Cardiac septum (tissue), 1 donor: Measurements from ENCODE around the gene MYLK2. TPM values are rescaled to one million over a fixed set of nuclear protein-coding genes. Genes with fewer than 3 reads are reported as not detected.

Experiments
- DNase-seq: peaks from one replicate; pipeline ENCODE4 v3.0.0-alpha.2; 2020; ENCODE audit warnings: low spot score
- intact Hi-C: fragments of 100-400 bp; cut with DNase I; formaldehyde crosslinking; loops from one replicate; pipeline ENCODE4 v1.14.0; 2022
- total RNA-seq: library from RNA; stranded (reverse); fragmentation: NEBNext Ultra II Directional; extraction: Animal tissue kit (Norgen Biotek cat#: 25700); gene quantifications from one replicate; pipeline ENCODE4 v1.2.1, GENCODE V29; 2021
- donor health status: DM: no; HTN: no; CAD: no.

MYLK2 gene
- total RNA-seq, 1 donor from 2014 or later = 0.11 TPM

DNA sequence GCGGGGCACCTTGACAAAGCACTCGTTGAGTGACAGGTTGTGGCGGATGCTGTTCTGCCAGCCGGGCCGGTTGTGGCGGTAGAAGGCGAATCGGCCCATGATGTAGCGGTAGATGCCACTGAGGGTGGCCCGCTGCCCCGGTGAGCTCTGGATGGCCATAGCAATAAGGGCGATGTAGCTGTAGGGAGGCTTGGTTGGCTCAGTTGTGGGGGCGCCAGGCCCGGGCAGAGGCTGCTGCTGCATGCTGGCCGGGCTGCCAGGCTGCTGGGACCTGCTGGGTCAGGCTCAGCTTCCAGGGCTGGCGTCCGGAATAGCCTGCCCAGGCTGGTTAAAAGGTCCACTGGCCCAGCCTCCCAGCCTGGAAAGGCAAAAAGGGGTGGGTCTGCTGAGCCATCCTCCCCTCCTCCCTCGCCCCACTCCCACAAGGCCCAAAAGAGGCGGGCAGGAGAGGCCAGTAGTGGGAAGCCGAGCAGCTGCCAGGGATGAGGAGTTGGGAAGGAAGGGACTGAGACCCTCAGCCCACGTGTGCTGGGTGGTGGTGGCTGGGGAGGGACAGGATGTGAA, 26.2 kb downstream of the MYLK2 start, which contains the start of gene FOXS1:
TSS of gene FOXS1 (minus strand) at position 305 of the 564 bp plus-strand sequence. CDS start at position 243, 62 bp downstream.
- intact Hi-C loops = loop anchor here (2.0 kb wide), 1 partner anchor 23 kb away; no protein-coding TSS in a partner anchor
- DNase-seq = peak; percentile 84

DNA sequence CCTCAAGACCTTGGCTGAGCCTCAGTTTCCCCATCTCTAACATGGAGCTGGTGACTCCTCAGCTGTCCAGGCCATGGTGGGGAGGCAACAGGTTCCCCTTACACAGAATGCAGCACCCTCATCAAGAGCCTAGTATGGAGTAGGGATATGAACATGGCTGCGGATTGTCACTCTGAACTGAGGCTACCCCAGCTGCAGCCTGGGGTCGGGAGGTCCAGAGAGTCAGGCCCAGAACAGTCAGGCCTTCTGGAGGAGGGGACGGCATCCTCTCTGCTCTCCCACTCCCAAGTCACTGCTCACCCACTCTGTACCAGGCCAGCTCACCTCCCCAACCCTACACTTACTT, 27.6 kb downstream of the MYLK2 start:
- no peak for DNase-seq
- intact Hi-C loops = no loop called here

DNA sequence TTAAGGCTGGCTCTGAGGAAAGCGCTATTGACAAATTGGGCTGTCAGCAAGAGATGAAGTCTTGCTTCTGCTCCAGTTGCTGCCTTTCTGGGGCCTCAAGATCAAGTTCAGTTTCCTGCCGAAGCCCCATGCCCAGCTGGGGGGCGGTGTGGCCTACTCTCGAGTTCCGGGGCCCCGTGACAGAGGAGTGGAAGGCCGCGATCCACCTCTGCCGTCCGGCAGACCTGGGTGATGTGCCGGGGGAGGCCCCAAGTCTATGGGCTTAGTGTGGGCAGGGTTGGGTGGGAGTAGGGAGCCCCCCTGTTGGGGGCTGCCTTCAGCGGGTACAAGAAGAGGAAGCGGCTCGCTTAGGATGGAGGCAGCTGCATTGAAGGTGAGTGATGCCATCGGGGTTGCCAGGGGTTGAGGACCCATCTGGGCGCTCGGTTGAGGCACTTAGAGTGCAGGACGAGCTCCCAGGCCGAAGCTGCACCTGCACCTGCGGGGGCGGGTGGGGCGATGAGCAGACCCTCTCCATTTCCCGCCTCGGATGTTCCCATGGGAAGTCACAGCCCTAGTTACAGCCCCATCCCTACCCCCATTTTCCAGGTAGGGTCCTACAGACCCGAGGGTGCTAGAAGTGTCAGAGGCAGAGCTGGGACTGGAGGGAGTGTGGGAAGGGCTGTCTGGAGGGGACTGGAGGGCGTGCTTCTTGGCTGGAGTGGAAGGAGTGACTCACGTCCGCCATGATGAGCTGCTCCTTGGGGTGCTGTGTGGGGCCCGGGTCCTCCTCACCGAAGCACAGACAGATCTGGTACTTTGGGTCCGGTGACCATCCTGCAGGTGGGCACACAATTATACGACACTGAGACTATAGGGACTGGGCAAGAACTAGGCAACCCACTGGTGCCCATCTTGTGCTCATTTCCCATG, 29.2 kb downstream of the MYLK2 start:
- no peak for DNase-seq
- intact Hi-C loops = no loop called here

DNA sequence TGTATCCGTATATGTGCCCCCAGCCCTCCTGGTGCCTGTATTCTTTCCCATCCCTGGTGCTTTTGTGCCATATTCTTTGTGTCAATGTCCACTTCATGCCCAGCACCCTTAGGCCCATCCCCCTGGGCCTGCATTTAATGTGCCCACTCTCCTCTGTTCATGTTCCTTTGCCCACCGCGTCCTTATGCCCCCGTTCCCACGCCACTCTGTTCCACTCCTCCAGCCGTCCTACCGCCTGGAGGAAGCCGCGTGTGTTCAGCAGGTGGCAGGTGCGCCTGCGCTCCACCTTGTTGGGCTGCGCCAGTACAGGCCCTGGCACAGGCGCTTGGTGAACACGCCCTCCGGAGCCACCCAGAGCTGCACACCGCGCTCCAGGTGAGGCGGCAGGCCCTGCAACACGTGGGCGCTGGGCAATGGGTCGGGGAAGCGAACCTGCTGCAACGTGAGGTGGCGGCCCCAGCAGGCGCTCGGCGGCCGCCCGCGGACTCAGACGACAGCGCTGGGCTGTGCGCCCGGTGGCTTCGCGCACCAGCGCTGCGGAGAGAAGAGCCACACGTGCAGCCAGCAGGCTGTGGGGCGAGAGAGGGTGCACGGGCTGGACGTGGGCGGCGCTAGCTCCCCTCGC, 30.3 kb downstream of the MYLK2 start:
- no peak for DNase-seq
- intact Hi-C loops = no loop called here

DNA sequence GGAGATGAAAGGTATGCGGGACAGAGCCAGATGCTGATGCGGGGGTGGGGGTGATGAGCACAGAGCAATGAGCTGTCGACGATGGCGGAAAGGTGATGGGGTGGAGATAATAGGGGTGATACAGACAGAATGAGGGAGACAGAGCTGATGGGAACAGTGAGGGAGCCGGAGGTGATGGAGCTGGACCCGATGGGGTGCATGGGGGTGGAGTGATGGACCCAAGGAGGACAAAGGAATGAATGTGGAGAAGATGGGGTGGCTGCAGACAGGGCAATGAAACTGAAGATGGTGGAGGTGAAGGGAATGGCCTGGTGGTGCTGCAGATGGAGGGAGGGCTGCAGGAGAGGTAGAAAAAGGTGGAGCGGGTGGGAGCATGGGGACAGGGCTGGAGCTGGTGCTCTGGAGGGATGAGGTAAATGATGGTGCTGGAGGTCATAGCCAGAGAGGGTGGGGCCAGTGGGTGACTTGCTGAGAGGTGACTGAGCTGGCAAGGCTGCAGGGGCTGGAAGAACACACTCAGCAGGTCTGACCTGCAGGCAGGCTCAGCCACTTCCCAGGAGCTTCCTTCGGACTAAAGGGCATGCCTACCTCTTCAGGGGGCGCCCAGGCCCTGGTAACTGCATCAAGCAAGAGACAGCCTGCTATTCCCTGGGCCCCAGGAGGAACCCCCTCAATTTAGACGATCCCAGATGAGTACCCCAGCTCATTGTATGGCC, 32.2 kb downstream of the MYLK2 start:
- intact Hi-C loops = loop anchor here (5.0 kb wide), 1 partner anchor 241 kb away; no protein-coding TSS in a partner anchor
- DNase-seq = no peak

DNA sequence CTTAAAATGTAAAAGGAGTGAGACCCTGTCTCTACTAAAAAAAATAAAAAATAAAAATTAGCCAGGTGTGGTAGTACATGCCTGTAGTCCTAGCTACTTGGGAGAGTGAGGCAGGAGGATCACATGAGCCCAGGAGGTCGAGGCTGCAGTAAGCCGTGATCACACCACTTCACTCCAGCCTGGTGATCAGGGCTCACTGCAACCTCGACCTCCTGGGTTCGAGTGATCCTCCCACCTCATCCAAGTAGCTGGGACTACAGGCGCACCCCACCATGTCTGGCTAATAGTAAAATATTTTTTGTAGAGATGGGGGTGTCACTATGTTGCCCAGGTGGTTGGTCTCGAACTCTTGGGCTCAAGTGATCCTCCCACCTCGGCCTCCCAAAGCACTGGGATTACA, 34.3 kb downstream of the MYLK2 start:
- intact Hi-C loops = loop anchor here (2.0 to 5.0 kb wide), 2 partner anchors 99 to 239 kb away; partner anchors contain the start of gene PDRG1
- no peak for DNase-seq

DNA sequence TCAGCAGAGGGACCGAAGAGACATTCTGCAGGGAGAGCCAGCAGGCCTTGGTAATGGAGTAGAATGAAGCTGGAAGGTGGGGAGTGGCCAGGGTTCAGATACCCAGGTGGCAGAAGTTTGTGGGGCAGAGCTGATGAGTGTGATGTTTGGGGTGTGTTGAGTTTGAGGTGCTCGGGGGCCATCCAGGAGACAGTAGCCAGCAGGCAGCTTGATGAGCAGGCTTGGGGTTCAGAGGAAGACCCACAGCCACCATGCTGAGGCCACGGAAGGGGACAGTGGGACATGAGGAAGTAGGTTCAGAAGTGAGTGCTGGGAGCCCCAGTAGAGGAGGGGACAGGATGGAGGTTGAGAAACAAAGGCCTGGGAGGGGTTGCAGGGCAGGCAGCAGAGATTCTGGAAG, 37.4 kb downstream of the MYLK2 start:
- intact Hi-C loops = no loop called here
- DNase-seq = peak; percentile 22

DNA sequence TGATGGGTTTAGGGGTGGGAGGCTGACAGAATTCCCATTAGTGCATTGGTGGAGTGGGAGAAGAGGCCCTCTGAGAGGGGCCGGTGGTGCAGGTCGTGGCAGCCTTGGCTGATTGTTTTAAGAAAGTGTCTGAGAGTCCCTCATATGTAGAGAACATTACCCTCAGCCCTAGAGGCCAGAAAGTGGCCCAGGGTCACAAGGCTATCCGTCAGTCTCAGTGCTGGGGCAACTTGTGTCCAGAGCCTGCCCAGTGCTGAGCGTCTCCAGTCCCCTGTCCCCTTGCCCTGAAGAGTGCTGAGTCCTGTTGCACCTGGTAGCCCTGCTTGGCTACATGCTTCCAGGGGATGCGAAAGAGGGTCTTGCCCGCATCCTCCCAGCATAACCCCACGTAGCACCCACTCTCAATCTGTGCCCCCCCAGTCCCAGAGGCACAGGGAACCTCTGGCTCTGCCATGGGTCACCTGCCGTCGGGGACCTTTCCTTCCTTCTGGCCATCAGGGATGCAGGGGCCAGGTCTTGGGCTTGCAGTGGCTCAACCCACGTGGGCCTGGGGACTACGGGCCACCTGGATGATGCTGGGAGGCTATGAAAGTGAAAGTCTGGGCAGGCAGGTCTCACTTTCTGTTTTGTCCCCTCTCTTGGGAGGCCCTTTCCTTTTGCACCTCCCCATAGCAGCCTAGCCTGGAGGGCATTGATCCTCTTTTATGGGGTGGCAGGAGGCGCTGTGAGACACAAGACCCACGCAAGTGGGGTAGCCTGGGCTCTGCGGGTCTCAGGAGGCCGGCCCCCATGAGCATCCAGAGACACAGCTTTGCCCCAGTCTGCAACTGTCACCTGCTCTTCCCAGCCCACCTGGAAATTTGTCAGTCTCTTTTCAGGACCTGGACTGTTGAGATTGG, 39.0 kb downstream of the MYLK2 start:
- DNase-seq = peak; percentile 55
- intact Hi-C loops = no loop called here

DNA sequence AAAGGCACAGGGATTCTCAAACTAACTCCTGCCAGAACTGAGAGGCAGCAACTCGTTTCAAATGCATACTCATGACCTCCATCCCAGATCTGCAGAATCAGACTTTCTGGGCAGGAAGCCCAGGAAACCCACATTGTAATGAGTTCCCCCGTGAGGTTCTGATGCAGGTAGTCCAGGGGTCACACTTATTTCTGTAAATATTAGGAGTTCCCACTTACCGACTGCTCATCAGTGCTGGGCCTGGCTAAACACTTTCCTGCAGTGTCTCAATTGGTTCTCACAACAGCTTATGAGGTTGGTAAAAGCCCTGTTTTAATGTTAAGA, 39.6 kb downstream of the MYLK2 start:
- intact Hi-C loops = no loop called here

DNA sequence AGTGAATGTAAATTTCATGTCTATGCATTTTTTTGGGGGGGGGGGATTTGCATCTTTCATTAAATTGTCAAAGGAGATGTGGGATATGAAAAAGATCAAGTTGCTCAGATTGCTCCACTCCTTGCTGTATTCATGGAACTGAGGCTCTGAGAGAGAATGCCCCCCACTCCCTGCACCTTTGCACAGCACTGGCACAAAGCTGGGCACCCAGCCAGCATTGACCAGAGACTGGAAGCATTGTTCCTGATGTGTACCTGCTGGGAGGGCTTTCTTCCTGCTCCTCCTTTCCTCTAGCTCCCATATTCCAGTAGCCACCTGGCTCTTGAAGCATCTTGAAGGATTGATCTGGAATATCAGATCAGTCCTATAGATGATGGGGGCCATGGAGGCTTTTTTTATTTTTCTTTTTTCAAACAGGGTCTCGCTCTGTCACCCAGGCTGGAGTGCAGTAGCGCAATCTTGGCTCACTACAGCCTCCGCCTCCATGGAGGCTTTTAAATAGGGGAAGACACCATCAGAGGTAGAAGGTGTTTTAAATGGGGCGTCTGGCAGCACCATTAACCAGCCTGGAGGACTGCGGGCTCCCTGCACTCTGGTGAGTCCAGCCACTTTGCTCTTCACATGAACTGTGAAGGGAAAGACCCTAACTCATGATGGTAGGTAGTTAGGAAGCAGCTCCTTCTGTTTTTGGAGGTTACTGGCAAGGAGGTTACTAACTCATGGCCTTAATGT, 40.3 kb downstream of the MYLK2 start:
- DNase-seq = no peak
- intact Hi-C loops = no loop called here

More for the DNA sequence above, 39.6 kb downstream of the MYLK2 start:
- DNase-seq = no peak

DNA sequence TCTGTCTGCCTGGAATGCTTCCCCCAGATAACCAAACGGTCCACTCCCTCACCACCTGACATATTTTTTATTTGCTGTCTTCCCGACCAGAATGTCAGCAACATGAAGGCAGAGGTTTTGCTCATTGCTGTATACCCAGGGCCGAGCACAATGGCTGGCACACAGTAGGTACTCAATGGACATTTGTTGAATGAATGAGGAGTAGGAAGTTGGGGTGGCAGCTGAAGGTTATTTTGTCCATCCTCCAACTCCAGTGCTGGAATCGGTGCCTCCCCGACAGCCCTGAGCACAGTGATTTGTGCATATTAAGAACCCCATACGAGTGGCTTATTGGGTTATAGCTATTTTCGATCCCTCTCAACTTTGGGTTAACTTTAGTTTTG, 40.8 kb downstream of the MYLK2 start:
- no peak for DNase-seq
- intact Hi-C loops = no loop called here

DNA sequence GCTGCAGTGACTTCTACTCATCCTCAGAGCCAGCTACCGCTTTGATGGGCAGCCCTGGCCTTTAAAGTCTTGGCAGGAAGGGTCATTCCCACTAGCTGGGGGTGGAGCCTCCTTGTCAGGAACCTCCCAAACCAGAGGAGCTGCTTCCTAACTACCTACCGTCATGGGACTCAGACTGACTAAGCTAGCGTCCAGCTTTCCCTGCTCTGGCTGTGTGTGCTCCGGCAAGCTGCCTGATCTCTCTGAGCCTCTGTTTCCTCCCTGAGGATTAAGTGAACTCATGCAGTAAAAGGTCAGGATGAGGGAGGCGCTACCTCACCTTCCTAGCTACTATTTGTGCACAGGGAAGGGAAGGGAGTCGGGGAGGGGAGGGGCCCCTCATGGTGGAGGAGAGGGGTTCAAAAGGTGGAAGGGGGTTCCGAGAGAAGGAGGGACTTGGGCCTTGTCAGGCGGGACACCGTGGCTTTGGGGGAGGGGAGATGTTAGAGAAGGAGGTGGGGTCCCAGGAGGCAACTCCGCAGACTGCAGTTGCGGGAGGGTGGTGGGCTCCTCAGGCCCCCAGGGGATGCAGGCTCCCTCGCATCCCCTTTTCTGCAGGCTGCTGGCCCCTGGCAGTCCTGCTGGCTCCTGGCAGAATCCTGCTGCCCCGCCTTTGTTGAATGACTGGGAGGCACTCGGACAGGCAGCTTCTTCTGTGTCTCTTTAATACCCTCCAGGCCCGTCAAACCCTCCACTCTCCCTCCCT, 41.4 kb downstream of the MYLK2 start:
- no peak for DNase-seq
- intact Hi-C loops = no loop called here

DNA sequence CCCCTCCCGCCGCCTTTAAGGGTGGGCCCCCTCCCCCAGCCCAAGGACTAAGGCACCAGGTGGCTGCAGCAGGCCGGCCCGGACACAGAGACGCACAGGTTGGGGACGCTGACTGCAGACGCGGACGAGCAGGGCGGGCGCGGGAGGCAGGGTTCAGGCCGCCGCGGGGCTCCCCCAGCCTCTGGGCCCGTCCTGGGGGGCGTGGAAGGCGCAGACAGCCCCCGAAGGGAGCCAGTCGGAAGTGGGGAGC, 41.9 kb downstream of the MYLK2 start:
- intact Hi-C loops = no loop called here
- no peak for DNase-seq

DNA sequence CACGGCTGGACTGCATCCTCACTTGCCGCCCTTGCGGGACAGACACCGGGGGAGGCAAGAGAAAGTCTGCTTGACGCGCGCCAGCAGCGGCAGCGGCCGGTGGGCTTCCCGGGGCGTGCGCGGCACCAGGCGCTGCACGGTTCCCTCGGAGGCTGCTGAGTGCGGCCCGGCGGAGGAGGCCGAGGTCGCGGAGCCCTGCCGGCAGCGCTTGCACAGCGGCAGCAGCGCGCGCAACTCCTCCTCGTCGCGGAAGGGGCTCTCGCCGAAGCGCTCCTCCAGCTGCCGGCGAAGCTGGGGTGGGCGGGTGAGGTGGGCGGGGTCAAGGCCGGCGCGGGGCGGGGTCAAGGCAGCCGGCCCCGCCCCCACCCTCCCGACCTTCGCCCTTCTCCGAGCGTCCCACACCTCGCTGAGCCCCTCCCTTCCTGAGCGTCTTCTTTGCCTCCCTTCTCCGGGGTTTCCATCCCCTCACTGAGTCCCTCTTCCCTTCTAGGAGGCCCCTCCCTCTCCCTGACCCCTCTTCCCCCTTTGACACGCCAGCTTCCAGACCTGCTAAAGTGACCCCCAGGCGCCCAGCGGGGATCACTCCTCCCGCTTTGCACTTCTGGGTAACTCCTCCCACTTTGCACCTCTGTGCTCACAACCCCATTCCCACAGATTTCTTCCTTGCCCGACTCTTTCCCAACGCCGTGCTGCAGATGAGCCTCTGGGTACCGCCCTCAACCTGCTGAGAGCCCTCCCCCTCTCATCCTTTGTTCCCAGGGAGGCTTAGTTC, 42.4 kb downstream of the MYLK2 start:
- no peak for DNase-seq
- intact Hi-C loops = no loop called here

DNA sequence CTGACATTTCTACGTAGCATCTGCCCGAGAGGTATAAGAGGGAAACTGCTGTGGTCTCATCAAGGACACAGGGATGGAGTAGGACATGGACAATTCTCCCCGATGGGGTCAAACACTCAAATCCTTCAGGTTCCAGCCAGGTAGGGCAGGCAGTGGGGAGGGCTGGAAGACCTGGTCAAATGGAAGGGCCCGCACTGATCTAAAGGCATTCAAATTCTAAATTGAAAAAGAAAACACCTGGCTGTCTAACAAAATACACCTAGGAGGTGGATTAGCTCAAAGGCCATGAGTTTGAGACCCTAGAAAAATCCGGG, 43.0 kb downstream of the MYLK2 start:
- DNase-seq = no peak
- intact Hi-C loops = no loop called here

DNA sequence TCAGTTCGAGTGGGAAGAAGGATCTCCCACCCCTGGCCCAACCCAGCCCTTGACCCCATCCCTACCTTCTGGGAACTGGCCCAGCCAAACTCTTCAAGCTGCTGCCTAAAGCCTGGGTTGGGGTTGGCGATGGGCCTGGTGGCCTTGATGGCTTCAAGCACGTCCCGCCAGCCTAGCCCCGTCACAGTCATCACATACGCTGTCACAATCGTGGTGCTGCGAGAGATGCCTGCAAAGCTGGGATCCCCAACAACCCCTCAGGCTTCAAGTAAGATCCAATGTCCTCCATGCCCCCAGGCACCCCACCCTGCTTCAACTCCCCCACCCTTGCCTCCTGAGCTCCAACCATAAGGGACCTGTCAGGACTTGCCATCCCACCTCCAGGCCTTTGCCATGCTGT, 43.4 kb downstream of the MYLK2 start:
- intact Hi-C loops = no loop called here
- peak; percentile 61 for DNase-seq

DNA sequence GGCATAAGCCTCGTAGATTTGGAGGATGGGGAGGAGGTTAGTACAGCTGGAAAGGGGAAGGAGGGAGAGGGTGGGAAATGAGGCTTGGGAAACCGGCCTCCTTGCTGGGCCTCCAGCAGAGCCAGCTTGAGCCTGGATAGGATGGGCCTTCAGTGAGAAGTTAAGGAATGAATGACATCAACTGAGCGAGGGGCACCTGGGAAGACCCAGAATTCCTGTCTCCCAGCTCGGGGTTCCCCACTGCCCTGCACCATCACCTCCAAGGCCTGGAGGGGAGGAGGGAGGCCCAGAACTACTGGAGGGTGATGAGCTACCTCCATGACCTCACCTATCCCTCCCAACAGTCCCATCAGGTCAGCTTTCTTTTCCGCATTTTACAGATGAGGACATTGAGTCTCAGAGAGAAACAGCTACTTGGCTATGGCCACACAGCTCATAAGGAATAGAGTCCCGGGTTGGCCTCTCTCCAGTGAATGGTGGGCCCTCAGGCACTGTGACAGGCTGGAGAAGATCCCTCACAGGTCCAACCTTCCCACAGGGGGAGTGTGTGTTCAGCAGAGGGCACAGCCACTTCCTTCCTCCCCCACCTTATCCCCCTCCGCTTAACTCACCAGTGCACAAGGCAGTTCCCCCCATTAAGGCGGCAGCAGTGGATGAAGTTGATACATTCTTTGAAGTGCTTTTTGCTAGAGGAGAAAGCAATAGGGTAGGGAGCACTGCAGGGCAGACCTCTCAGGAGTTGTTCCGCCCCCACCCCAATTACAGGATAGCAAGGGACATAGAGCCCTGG, 44.3 kb downstream of the MYLK2 start:
- no peak for DNase-seq
- intact Hi-C loops = loop anchor here (2.0 kb wide), 1 partner anchor 23 kb away; no protein-coding TSS in a partner anchor
